K562 (cell line): Measurements from ENCODE around the gene PPP1R15B. TPM values are rescaled to one million over a fixed set of nuclear protein-coding genes. Genes with fewer than 3 reads are reported as not detected.

Source experiments
- ATAC-seq: fragments of 200-7000 bp; cut with Tn5 transposase; 3 replicates; pipeline ENCODE4 v1.9.1; 2020; ENCODE audit warnings: moderate library complexity
- BruUV-seq: library from RNA; stranded (reverse); fragments of 400-500 nt; replicated peaks from 2 replicates; lab custom pipeline; 2021; lab: Mats Ljungman, UMichigan
- CTCF ChIA-PET: fragments of 300-600 bp; formaldehyde crosslinking; extraction: SDS; loops from one replicate; lab custom pipeline; 2021; ENCODE audit warnings: low intra/inter-chr PET ratio; lab: Yijun Ruan, JAX
- POLR2A ChIA-PET: fragments of 300-600, 350-650 bp; sonication (Branson Sonifier 250); formaldehyde crosslinking; extraction: SDS; loops from one replicate; lab custom pipeline; 2021; ENCODE audit warnings: antibody characterized with exemption, inconsistent platforms; lab: Yijun Ruan, JAX
- DNase-seq, 4 experiments: peaks; one replicate each; pipeline versions ENCODE4 v3.0.0 to v3.0.0-alpha.2; 2011 to 2018; ENCODE audit warnings: low spot score in 3 of 4, mixed read lengths in 3 of 4; ENCODE audit errors: extremely low read depth in 1 of 4
- FAIRE-seq: peaks from 2 replicates; lab custom pipeline; 2011; peaks lifted over from hg19 to GRCh38; lab: Jason Lieb, UNC
- H2AFZ ChIP-seq: 2 replicates; pipeline ENCODE4 v1.6.0; 2011; ENCODE audit warnings: low read depth, low read length, control low read depth, inconsistent platforms
- H3K27ac ChIP-seq: fragments of 200-600 bp; 3 replicates; pipeline ENCODE4 v1.8.0; 2011; ENCODE audit warnings: low read depth, mild to moderate bottlenecking, control low read depth, inconsistent platforms, low read length, moderate library complexity, mixed read lengths; ENCODE audit errors: extremely low read depth
- H3K27me3 ChIP-seq, 2 experiments: fragments of 300-600 bp in 1 of 2; 2 replicates in 1 of 2; 3 replicates in 1 of 2; pipeline versions ENCODE4 v1.6.0 to v1.8.0; 2011; ENCODE audit warnings: inconsistent platforms in 2 of 2, low read length in 2 of 2, mild to moderate bottlenecking in 1 of 2, mixed read lengths in 1 of 2, moderate library complexity in 1 of 2; ENCODE audit not compliant: control insufficient read depth in 2 of 2, insufficient read depth in 2 of 2
- H3K36me3 ChIP-seq: fragments of 300-600 bp; 3 replicates; pipeline ENCODE4 v1.8.0; 2011; ENCODE audit warnings: mild to moderate bottlenecking, low read length, inconsistent platforms; ENCODE audit not compliant: control insufficient read depth, insufficient read depth
- H3K4me1 ChIP-seq, 2 experiments: fragments of 200-600 bp in 1 of 2; replicated peaks in 1 of 2; 2 replicates in 1 of 2; 3 replicates in 1 of 2; pipeline versions ENCODE4 v1.5.1 to v1.8.0; 2011; ENCODE audit warnings: inconsistent platforms in 2 of 2, low read length in 2 of 2, mild to moderate bottlenecking in 1 of 2, mixed read lengths in 1 of 2, moderate library complexity in 1 of 2; ENCODE audit not compliant: control insufficient read depth in 2 of 2, insufficient read depth in 2 of 2
- H3K4me2 ChIP-seq: 2 replicates; pipeline ENCODE4 v1.6.1; 2011; ENCODE audit warnings: low read length, control low read depth, inconsistent platforms, mixed read lengths; ENCODE audit not compliant: insufficient read depth
- H3K4me3 ChIP-seq: fragments of 200-600 bp; sonication (generic), shearing (Covaris generic); 2 replicates; pipeline ENCODE4 v1.5.1; 2016; ENCODE audit warnings: control low read depth, inconsistent platforms
- H3K79me2 ChIP-seq: fragments of 200-600 bp; 3 replicates; pipeline ENCODE4 v1.8.0; 2011; ENCODE audit warnings: low read length, inconsistent platforms; ENCODE audit not compliant: control insufficient read depth, insufficient read depth
- H3K9ac ChIP-seq, 2 experiments: 2 replicates each; pipeline versions ENCODE4 v1.6.0 to v1.6.1; 2011; ENCODE audit warnings: low read depth in 2 of 2, low read length in 2 of 2, control low read depth in 1 of 2, inconsistent platforms in 1 of 2, mild to moderate bottlenecking in 1 of 2, mixed read lengths in 1 of 2; ENCODE audit not compliant: insufficient read depth in 1 of 2
- H3K9me1 ChIP-seq: one replicate; pipeline ENCODE4 v1.6.0; 2011; ENCODE audit warnings: inconsistent platforms, mild to moderate bottlenecking, low read length, moderate library complexity; ENCODE audit not compliant: control insufficient read depth, insufficient read depth
- H3K9me3 ChIP-seq: replicated peaks from 2 replicates; pipeline ENCODE4 v1.5.1; 2011; ENCODE audit warnings: low read depth, low read length, inconsistent platforms; ENCODE audit not compliant: control insufficient read depth, insufficient read depth
- H4K20me1 ChIP-seq: replicated peaks from 2 replicates; pipeline ENCODE4 v1.6.1; 2011; ENCODE audit warnings: low read length, inconsistent platforms, mixed read lengths; ENCODE audit not compliant: control insufficient read depth, insufficient read depth
- BACH1 ChIP-seq: fragments of 200-800 bp; sonication (Bioruptor generic); IDR thresholded peaks from 2 replicates; pipeline ENCODE4 v1.6.1; 2016; ENCODE audit warnings: missing genetic modification characterization, missing compliant biosample characterization
- GTF2E2 ChIP-seq: fragments of 200-800 bp; sonication (Bioruptor generic); IDR thresholded peaks from 2 replicates; pipeline ENCODE4 v1.6.1; 2016; ENCODE audit warnings: missing genetic modification characterization, missing compliant biosample characterization
- NRF1 ChIP-seq, 2 experiments: fragments of 450-650 bp; IDR thresholded peaks in 1 of 2; conservative IDR thresholded peaks in 1 of 2; 2 replicates each; pipeline ENCODE4 v1.6.1; 2014; ENCODE audit warnings: mild to moderate bottlenecking in 2 of 2
- RAD21 ChIP-seq, 2 experiments: fragments of 250-450 bp in 1 of 2; fragments of 450-650 bp in 1 of 2; sonication (Bioruptor Pico) in 1 of 2; formaldehyde crosslinking in 1 of 2; IDR thresholded peaks in 1 of 2; conservative IDR thresholded peaks in 1 of 2; 2 replicates each; pipeline versions ENCODE4 v1.4.0 to v1.8.0; 2020 to 2022; ENCODE audit warnings: mild to moderate bottlenecking in 2 of 2, moderate library complexity in 1 of 2
- SIN3A ChIP-seq, 2 experiments: fragments of 150-350 bp in 1 of 2; IDR thresholded peaks; 2 replicates each; pipeline ENCODE4 v1.6.1; 2011 to 2016; ENCODE audit warnings: borderline replicate concordance in 2 of 2, low read depth in 2 of 2, low read length in 2 of 2, mild to moderate bottlenecking in 2 of 2, moderate library complexity in 2 of 2; ENCODE audit not compliant: control insufficient read depth in 1 of 2
- VEZF1 ChIP-seq: fragments of 200-800 bp; sonication (Bioruptor generic); IDR thresholded peaks from 2 replicates; pipeline ENCODE4 v1.6.1; 2017; ENCODE audit warnings: missing genetic modification characterization, missing compliant biosample characterization
- ZNF740 ChIP-seq, 3 experiments: fragments of 200-800 bp in 1 of 3; sonication (Bioruptor generic) in 1 of 3; sonication (generic) in 1 of 3; formaldehyde crosslinking in 1 of 3; IDR thresholded peaks; 2 replicates each; pipeline versions ENCODE4 v1.6.1 to v1.8.0; 2016 to 2022; ENCODE audit warnings: mild to moderate bottlenecking in 2 of 3, missing compliant biosample characterization in 2 of 3, missing genetic modification characterization in 2 of 3, missing genetic modification reagents in 1 of 3
- WGBS: fragments of 100-300 bp; shearing (Covaris generic); methylation state at CpG from one replicate; pipeline ENCODE4 v1.1.6; 2016; ENCODE audit warnings: low coverage, mixed read lengths; ENCODE audit not compliant: insufficient coverage; ENCODE audit errors: missing lambda C conversion rate; 5-methylcytosine and 5-hydroxymethylcytosine counted together
- in situ Hi-C: fragments of 300-500 bp; cut with MboI; formaldehyde crosslinking; loops from 4 replicates; pipeline ENCODE4 v1.15.0; 2018; ENCODE audit warnings: inconsistent platforms, mixed read lengths
- intact Hi-C: fragments of 100-400 bp; cut with micrococcal nuclease; formaldehyde crosslinking; loops from 2 replicates; pipeline ENCODE4 v1.14.2; 2022
- polyA plus RNA-seq, 8 experiments: library from polyadenylated mRNA; depleted of rRNA in 4 of 8; stranded (reverse) in 5 of 8; unstranded in 3 of 8; fragments of >200 nt; fragmentation: Nextera tagmentation in 2 of 8; fragmentation: Illumina TruSeq in 1 of 8; extraction: Ambion mirVana in 2 of 8; extraction: Trizol in 1 of 8; gene quantifications; 2 replicates each; pipeline versions ENCODE4 v1.2.1 to v1.2.3, GENCODE V29; 2011 to 2014; ENCODE audit warnings: inconsistent platforms in 1 of 8, missing spikeins in 1 of 8
- total RNA-seq, 7 experiments: library from RNA; depleted of rRNA in 6 of 7; stranded (reverse); fragments of >200 nt in 6 of 7; fragmentation: Illumina TruSeq in 2 of 7; extraction: Trizol in 2 of 7; gene quantifications; 2 replicates each; pipeline versions ENCODE4 v1.2.1 to v1.2.3, GENCODE V29; 2011 to 2021; ENCODE audit warnings: low replicate concordance in 1 of 7
- TF ChIP-seq, protein P1 (sequence below): fragments of 250-450 bp; sonication (Bioruptor Pico); IDR thresholded peaks from 2 replicates; pipeline ENCODE4 v1.4.0; 2020

Gene PPP1R15B
- total and polyA plus RNA-seq, 9 of the 15 experiments (the other 6 are each of a cell fraction or from before 2014, with no cell fraction given): 17.0 to 48.1 (median 30.8) TPM

DNA sequence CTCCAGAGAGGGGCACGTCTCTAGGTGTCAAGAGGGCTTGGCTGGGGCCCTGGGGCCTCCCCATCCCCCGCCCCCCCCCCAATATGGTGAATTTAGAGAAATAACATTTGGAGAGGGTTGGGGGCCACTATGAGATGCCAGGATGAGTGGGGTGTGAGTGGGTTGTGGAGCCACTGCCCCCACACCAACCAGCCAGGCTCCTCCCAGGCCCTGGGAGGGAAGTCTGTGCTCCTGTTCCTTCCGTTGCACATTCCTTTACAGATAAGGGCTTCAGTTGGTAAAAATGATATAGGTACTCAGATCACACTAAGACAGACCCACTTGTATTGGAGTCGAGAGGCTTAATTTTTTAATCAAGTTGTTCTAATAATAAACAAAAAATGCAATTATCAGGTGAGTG lies 51.3 kb downstream of the PPP1R15B start:
- Histone ChIP-seq H3K79me2 (no peaks in the 10 kb centered on the region), H2AFZ (no peak overlapping the region), H3K9me1 (no peaks in the 10 kb centered on the region), H3K9ac (no peak overlapping the region), H3K27me3 (peaks cover 11 to 28% of the 10 kb centered on the region in 2 experiments; a peak in 3 of 5 replicates), H3K27ac (no peak overlapping the region), H3K9me3 (no peaks in the 10 kb centered on the region), H3K4me1 (peaks cover 28 to 34% of the 10 kb centered on the region in 2 experiments), H3K4me3 (no peak overlapping the region), H4K20me1 (no peaks in the 10 kb centered on the region), H3K4me2 (no peak overlapping the region), H3K36me3 (no peaks in the 10 kb centered on the region)
- BruUV-seq: no TSS peak
- 2% methylated on average over 3 of the region's 4 CpGs for WGBS
- no peak for FAIRE-seq
- intact Hi-C loops (loop anchor here (5.0 to 10.0 kb wide), 2 partner anchors 444 to 498 kb away; partner anchors contain the start of gene SNRPE), in situ Hi-C loops (loop anchor here (5.0 to 10.0 kb wide), 3 partner anchors 148 to 496 kb away; partner anchors contain the start of genes GOLT1A and SNRPE)
- no peak for DNase-seq
- TF ChIP-seq SIN3A (IDR thresholded peaks at IDR 0.05; ENCODE audit: borderline replicate concordance in 2 of 2, control insufficient read depth in 1 of 2, low read depth in 2 of 2, low read length in 2 of 2): no peak
- TF ChIP-seq RAD21 (CRISPR knock-in tag; conservative IDR thresholded peaks at IDR 0.05 in 1 of 2, IDR thresholded peaks at IDR 0.05 in 1 of 2): 0 out of 4 replicates have a peak, but pooled peaks of 1 of the 2 experiments have one; percentile 1
- no peak for TF ChIP-seq BACH1 (tag)
- no peak; the same call in 1 of the 2 replicates for TF ChIP-seq ZNF740 (CRISPR knock-in tag; IDR thresholded peaks at IDR 0.05)
- TF ChIP-seq ZNF740 (tag; IDR thresholded peaks at IDR 0.05): peak in 1 of 2 experiments; percentile 58; a peak in 1 of 4 replicates
- TF ChIP-seq, protein P1, sequence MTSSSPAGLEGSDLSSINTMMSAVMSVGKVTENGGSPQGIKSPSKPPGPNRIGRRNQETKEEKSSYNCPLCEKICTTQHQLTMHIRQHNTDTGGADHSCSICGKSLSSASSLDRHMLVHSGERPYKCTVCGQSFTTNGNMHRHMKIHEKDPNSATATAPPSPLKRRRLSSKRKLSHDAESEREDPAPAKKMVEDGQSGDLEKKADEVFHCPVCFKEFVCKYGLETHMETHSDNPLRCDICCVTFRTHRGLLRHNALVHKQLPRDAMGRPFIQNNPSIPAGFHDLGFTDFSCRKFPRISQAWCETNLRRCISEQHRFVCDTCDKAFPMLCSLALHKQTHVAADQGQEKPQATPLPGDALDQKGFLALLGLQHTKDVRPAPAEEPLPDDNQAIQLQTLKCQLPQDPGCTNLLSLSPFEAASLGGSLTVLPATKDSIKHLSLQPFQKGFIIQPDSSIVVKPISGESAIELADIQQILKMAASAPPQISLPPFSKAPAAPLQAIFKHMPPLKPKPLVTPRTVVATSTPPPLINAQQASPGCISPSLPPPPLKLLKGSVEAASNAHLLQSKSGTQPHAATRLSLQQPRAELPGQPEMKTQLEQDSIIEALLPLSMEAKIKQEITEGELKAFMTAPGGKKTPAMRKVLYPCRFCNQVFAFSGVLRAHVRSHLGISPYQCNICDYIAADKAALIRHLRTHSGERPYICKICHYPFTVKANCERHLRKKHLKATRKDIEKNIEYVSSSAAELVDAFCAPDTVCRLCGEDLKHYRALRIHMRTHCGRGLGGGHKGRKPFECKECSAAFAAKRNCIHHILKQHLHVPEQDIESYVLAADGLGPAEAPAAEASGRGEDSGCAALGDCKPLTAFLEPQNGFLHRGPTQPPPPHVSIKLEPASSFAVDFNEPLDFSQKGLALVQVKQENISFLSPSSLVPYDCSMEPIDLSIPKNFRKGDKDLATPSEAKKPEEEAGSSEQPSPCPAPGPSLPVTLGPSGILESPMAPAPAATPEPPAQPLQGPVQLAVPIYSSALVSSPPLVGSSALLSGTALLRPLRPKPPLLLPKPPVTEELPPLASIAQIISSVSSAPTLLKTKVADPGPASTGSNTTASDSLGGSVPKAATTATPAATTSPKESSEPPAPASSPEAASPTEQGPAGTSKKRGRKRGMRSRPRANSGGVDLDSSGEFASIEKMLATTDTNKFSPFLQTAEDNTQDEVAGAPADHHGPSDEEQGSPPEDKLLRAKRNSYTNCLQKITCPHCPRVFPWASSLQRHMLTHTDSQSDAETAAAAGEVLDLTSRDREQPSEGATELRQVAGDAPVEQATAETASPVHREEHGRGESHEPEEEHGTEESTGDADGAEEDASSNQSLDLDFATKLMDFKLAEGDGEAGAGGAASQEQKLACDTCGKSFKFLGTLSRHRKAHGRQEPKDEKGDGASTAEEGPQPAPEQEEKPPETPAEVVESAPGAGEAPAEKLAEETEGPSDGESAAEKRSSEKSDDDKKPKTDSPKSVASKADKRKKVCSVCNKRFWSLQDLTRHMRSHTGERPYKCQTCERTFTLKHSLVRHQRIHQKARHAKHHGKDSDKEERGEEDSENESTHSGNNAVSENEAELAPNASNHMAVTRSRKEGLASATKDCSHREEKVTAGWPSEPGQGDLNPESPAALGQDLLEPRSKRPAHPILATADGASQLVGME (CRISPR knock-in tag): no peak
- TF ChIP-seq VEZF1 (CRISPR knock-in tag): 0 out of 2 replicates have a peak, but pooled peaks have one; percentile 44
- no peak for TF ChIP-seq NRF1 (conservative IDR thresholded peaks at IDR 0.05 in 1 of 2, IDR thresholded peaks at IDR 0.05 in 1 of 2)
- TF ChIP-seq GTF2E2 (tag): no peak
- no peak for ATAC-seq
- ChIA-PET CTCF (no interaction called here), POLR2A (interaction anchor here (0.6 to 2.6 kb wide), 6 partner anchors 10 to 1767 kb away, joined by 3 to 8 read pairs (median 4); no protein-coding TSS in a partner anchor)
